ENCODE results near the gene ELOVL2.

DNA sequence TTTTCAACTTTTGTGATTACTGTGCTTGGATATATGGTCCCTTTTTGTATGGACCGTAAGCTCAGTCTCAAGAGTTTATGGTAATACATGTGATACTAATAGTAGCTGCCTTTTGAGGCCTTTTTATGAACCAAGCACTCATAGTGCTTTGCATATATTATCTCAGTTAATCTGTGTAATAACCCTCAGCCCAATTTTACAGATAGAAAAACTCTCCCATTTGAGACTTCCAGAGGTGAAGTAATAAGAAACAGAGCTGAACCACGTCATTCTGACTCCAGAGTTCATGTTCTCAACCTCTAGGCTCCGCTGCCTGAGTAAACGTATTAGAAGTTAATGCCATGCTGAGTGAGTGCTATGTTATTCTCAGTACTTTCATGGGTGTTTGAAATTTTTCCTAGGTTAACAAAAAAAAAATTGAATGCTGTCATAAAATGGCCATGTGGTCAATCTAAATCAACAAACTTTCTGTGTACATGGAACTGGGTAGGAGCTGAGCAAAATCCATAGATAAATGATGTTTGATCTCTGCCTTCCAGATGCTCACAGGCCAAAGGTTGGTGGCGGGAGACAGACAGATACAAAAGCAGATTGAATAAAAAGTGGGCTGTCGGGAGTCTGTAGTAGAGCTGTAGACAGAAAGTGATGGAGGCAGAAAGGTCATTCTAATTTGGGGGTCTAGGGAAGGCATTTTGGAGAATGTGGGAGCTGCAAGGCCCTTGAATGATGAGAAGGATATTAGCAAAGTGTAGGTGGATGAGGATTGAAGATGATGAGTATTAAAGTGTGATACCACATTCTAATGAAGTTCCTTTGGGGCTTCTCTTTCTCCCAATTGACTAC lies 22.6 kb upstream of the ELOVL2 start:
- TF ChIP-seq, protein P1, sequence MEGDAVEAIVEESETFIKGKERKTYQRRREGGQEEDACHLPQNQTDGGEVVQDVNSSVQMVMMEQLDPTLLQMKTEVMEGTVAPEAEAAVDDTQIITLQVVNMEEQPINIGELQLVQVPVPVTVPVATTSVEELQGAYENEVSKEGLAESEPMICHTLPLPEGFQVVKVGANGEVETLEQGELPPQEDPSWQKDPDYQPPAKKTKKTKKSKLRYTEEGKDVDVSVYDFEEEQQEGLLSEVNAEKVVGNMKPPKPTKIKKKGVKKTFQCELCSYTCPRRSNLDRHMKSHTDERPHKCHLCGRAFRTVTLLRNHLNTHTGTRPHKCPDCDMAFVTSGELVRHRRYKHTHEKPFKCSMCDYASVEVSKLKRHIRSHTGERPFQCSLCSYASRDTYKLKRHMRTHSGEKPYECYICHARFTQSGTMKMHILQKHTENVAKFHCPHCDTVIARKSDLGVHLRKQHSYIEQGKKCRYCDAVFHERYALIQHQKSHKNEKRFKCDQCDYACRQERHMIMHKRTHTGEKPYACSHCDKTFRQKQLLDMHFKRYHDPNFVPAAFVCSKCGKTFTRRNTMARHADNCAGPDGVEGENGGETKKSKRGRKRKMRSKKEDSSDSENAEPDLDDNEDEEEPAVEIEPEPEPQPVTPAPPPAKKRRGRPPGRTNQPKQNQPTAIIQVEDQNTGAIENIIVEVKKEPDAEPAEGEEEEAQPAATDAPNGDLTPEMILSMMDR (IDR thresholded peaks at IDR 0.05) = no peak
- TF ChIP-seq EP300 (IDR thresholded peaks at IDR 0.05; ENCODE audit: low read depth) (no peak), POLR2AphosphoS5 (IDR thresholded peaks at IDR 0.05) (no peak), POLR2A (IDR thresholded peaks at IDR 0.05) (no peak)

Measured in transverse colon (tissue), 4 donors.